Measurements from ENCODE around the gene TGFB3. TPM values are rescaled to one million over a fixed set of nuclear protein-coding genes. Genes with fewer than 3 reads are reported as not detected.

TGFB3 gene
- total RNA-seq, 1 donor from 2014 or later = not detected

GRCh38 chr14:75990297-75990696 lies 8.5 kb upstream of the TGFB3 start:
- peaks cover 19% of the 10 kb centered on the region for H4K20me1 ChIP-seq (ENCODE audit: low read depth)
- H3F3A ChIP-seq (ENCODE audit: low read depth) = peaks cover 6% of the 10 kb centered on the region
- H3K27ac Mint-ChIP-seq = no peak overlapping the region
- no peak overlapping the region for H3K9ac ChIP-seq
- no peak overlapping the region for H2AFZ ChIP-seq (replicated peaks)
- no peak for TF ChIP-seq EZH2 (IDR thresholded peaks at IDR 0.05)
- no peak for TF ChIP-seq CTCF (IDR thresholded peaks at IDR 0.05)
- no peak for TF ChIP-seq EZH2phosphoT487 (IDR thresholded peaks at IDR 0.05)
- H3K27me3 Mint-ChIP-seq (ENCODE audit: insufficient read depth, low read depth) = no peaks in the 10 kb centered on the region
- peaks cover 15% of the 10 kb centered on the region for H3K4me1 Mint-ChIP-seq
- no peaks in the 10 kb centered on the region for H3K9me3 ChIP-seq (ENCODE audit: low read depth)
- H3K4me2 ChIP-seq = no peak overlapping the region
- no peaks in the 10 kb centered on the region for H3K36me3 ChIP-seq
- peaks cover 7% of the 10 kb centered on the region for H3K36me3 Mint-ChIP-seq
- peaks cover 16% of the 10 kb centered on the region for H3K79me2 ChIP-seq (ENCODE audit: low read depth)
- H3K4me3 Mint-ChIP-seq = no peak overlapping the region
- no peaks in the 10 kb centered on the region for H3K9me3 Mint-ChIP-seq
- peaks cover 2% of the 10 kb centered on the region for H3K27me3 ChIP-seq
- no peak overlapping the region for H3K4me3 ChIP-seq
- no peak overlapping the region for H3K27ac ChIP-seq
- H3K4me1 ChIP-seq = peaks cover 5% of the 10 kb centered on the region
- DNase-seq (ENCODE audit: low spot score) = no peak

GRCh38 chr14:75989134-75989533 lies 7.3 kb upstream of the TGFB3 start:
- Histone ChIP-seq H3K79me2 (ENCODE audit: low read depth) (peaks cover 16% of the 10 kb centered on the region), H3K4me3 (no peak overlapping the region), H2AFZ (replicated peaks) (no peak overlapping the region), H3K9ac (no peak overlapping the region), H3K27ac (no peak overlapping the region), H3K4me2 (no peak overlapping the region), H4K20me1 (ENCODE audit: low read depth) (peaks cover 9% of the 10 kb centered on the region), H3F3A (ENCODE audit: low read depth) (peaks cover 11% of the 10 kb centered on the region), H3K9me3 (ENCODE audit: low read depth) (no peaks in the 10 kb centered on the region), H3K27me3 (peaks cover 13% of the 10 kb centered on the region), H3K4me1 (peaks cover 5% of the 10 kb centered on the region), H3K36me3 (no peaks in the 10 kb centered on the region)
- Mint-ChIP-seq H3K27ac (no peak overlapping the region), H3K36me3 (peaks cover 3% of the 10 kb centered on the region), H3K27me3 (ENCODE audit: insufficient read depth, low read depth) (no peaks in the 10 kb centered on the region), H3K9me3 (no peaks in the 10 kb centered on the region), H3K4me3 (no peak overlapping the region), H3K4me1 (peaks cover 17% of the 10 kb centered on the region)
- TF ChIP-seq EZH2 (IDR thresholded peaks at IDR 0.05) = no peak
- TF ChIP-seq CTCF (IDR thresholded peaks at IDR 0.05) = no peak
- TF ChIP-seq EZH2phosphoT487 (IDR thresholded peaks at IDR 0.05) = no peak
- DNase-seq (ENCODE audit: low spot score) = no peak

GRCh38 chr14:75987201-75987970 lies 5.6 kb upstream of the TGFB3 start:
- TF ChIP-seq CTCF (IDR thresholded peaks at IDR 0.05) (no peak), EZH2phosphoT487 (IDR thresholded peaks at IDR 0.05) (no peak), EZH2 (IDR thresholded peaks at IDR 0.05) (no peak)
- Histone ChIP-seq H3K79me2 (ENCODE audit: low read depth) (peaks cover 16% of the 10 kb centered on the region), H3F3A (ENCODE audit: low read depth) (peaks cover 12% of the 10 kb centered on the region), H3K27me3 (peaks cover 29% of the 10 kb centered on the region), H3K4me2 (no peak overlapping the region), H4K20me1 (ENCODE audit: low read depth) (peaks cover 9% of the 10 kb centered on the region), H3K9me3 (ENCODE audit: low read depth) (no peaks in the 10 kb centered on the region), H3K36me3 (no peaks in the 10 kb centered on the region), H3K9ac (no peak overlapping the region), H3K27ac (no peak overlapping the region), H3K4me1 (peaks cover 5% of the 10 kb centered on the region), H3K4me3 (no peak overlapping the region), H2AFZ (replicated peaks) (no peak overlapping the region)
- H3K4me3 Mint-ChIP-seq = no peak overlapping the region
- DNase-seq (ENCODE audit: low spot score) = no peak
- peaks cover 19% of the 10 kb centered on the region for H3K4me1 Mint-ChIP-seq
- H3K36me3 Mint-ChIP-seq = peaks cover 2% of the 10 kb centered on the region
- no peaks in the 10 kb centered on the region for H3K9me3 Mint-ChIP-seq
- H3K27ac Mint-ChIP-seq = no peak overlapping the region
- H3K27me3 Mint-ChIP-seq (ENCODE audit: insufficient read depth, low read depth) = no peaks in the 10 kb centered on the region

Data from neural progenitor cell (in vitro differentiated cells).